VCaP (cell line): Measurements from ENCODE around the gene RPL31.
A peak's percentile ranks its signal among the peaks of the same experiment; 100 is the strongest.

Source experiments
- H3K27ac ChIP-seq: fragments of 450-650 bp; 2 replicates; pipeline ENCODE4 v1.5.1; 2017
- TF ChIP-seq, protein P1 (sequence below): fragments of 450-650 bp; conservative IDR thresholded peaks from 2 replicates; pipeline ENCODE4 v1.5.1; 2017; ENCODE audit warnings: mild to moderate bottlenecking, moderate library complexity

Gene RPL31

DNA sequence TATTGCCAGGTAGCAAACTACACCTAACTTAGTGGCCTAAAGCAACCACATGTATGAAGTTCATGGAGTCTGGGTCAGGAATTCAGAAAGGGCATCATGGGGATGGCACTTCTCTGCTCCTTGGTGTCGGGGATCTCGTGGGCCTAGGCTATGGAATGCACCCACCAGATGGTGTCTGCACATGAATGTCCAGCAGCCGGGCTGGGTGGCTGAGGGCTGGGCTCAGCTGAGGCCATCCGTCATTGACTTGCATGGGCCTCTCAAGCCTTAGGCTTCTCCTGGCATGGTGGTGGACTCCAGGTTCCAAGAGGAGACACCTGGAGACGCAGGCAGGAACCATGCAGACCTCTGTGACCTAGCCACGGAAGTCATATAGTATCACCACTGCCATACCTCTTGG lies 26.0 kb upstream of the RPL31 start:
- TF ChIP-seq, protein P1, sequence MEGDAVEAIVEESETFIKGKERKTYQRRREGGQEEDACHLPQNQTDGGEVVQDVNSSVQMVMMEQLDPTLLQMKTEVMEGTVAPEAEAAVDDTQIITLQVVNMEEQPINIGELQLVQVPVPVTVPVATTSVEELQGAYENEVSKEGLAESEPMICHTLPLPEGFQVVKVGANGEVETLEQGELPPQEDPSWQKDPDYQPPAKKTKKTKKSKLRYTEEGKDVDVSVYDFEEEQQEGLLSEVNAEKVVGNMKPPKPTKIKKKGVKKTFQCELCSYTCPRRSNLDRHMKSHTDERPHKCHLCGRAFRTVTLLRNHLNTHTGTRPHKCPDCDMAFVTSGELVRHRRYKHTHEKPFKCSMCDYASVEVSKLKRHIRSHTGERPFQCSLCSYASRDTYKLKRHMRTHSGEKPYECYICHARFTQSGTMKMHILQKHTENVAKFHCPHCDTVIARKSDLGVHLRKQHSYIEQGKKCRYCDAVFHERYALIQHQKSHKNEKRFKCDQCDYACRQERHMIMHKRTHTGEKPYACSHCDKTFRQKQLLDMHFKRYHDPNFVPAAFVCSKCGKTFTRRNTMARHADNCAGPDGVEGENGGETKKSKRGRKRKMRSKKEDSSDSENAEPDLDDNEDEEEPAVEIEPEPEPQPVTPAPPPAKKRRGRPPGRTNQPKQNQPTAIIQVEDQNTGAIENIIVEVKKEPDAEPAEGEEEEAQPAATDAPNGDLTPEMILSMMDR: no peak

GRCh38 chr2:100976645-100977391 lies 25.3 kb upstream of the RPL31 start:
- TF ChIP-seq, protein P1: no peak
- no peak overlapping the region for H3K27ac ChIP-seq

More for the DNA sequence above, 26.0 kb upstream of the RPL31 start:
- H3K27ac ChIP-seq: no peak overlapping the region

- H3K27ac ChIP-seq: no peak overlapping the region
- TF ChIP-seq, protein P1: no peak
These were observed 24.6 kb upstream of the RPL31 start for GRCh38 chr2:100977511-100977910.

- H3K27ac ChIP-seq: peak overlapping the region; percentile 9; the same call in 1 of the 2 replicates
- TF ChIP-seq, protein P1: no peak
These were observed 23.4 kb upstream of the RPL31 start for GRCh38 chr2:100978582-100979191.

GRCh38 chr2:100980046-100980445 lies 22.0 kb upstream of the RPL31 start:
- H3K27ac ChIP-seq: no peak overlapping the region
- TF ChIP-seq, protein P1: no peak

- H3K27ac ChIP-seq: no peak overlapping the region
- TF ChIP-seq, protein P1: no peak
These were observed 21.1 kb upstream of the RPL31 start for GRCh38 chr2:100981011-100981410.

DNA sequence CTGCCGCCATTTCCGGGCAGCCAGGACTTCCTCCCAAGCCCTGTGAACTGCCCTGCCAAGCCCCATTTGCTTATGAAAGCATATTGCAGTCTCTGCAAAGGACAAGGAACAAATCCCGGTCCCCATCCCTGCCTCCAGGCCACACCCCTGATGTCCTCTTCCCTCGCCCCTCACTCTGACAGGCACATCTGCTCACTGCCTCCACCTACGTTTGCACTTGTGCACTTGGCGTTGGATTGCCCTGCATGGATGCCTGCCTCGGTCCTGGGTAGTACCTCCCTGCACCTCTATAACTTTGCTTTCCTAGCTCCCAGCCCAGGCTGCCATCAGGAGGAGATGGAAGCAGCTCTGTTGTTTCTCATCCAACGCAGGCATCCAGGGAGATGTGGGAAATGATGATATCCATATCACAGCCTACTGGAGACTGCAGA lies 19.6 kb upstream of the RPL31 start:
- TF ChIP-seq, protein P1: no peak

More for the DNA sequence above, 19.6 kb upstream of the RPL31 start:
- no peak overlapping the region for H3K27ac ChIP-seq
